Keratinocyte (primary cell): ENCODE data around the gene SLAIN1. TPM values are rescaled to one million over a fixed set of nuclear protein-coding genes. Genes with fewer than 3 reads are reported as not detected.
A peak's percentile ranks its signal among the peaks of the same experiment; 100 is the strongest.

Experiments used
- DNase-seq: peaks from one replicate; pipeline ENCODE4 v3.0.0-alpha.2; 2011; ENCODE audit warnings: low read depth, missing footprints, low spot score
- FAIRE-seq: peaks from 2 replicates; lab custom pipeline; 2011; peaks lifted over from hg19 to GRCh38; lab: Jason Lieb, UNC
- H2AFZ ChIP-seq: 2 replicates; pipeline ENCODE4 v1.6.0; 2012; ENCODE audit warnings: low read length, control low read depth, inconsistent platforms; ENCODE audit not compliant: control insufficient read depth
- H3K27ac ChIP-seq: 2 replicates; pipeline ENCODE4 v1.5.1; 2011; ENCODE audit warnings: low read length; ENCODE audit not compliant: control insufficient read depth, insufficient read depth
- H3K27me3 ChIP-seq: 3 replicates; pipeline ENCODE4 v1.6.0; 2011; ENCODE audit warnings: low read length; ENCODE audit not compliant: control insufficient read depth, insufficient read depth; ENCODE audit errors: extremely low read depth
- H3K36me3 ChIP-seq, 2 experiments: 2 replicates in 1 of 2; 3 replicates in 1 of 2; pipeline ENCODE4 v1.5.1; 2011; ENCODE audit warnings: low read length in 2 of 2, mild to moderate bottlenecking in 1 of 2; ENCODE audit not compliant: control insufficient read depth in 2 of 2, insufficient read depth in 2 of 2; ENCODE audit errors: extremely low read depth in 1 of 2
- H3K4me1 ChIP-seq: 3 replicates; pipeline ENCODE4 v1.5.1; 2011; ENCODE audit warnings: low read length; ENCODE audit not compliant: control insufficient read depth, insufficient read depth; ENCODE audit errors: extremely low read depth
- H3K4me2 ChIP-seq: 3 replicates; pipeline ENCODE4 v1.6.0; 2011; ENCODE audit warnings: low read depth, low read length; ENCODE audit not compliant: control insufficient read depth, insufficient read depth; ENCODE audit errors: extremely low read depth
- H3K4me3 ChIP-seq, 3 experiments: fragments of 200-600 bp in 1 of 3; sonication (generic) in 1 of 3; 2 replicates in 2 of 3; 3 replicates in 1 of 3; pipeline ENCODE4 v1.5.1; 2011 to 2016; ENCODE audit warnings: low read length in 3 of 3, mild to moderate bottlenecking in 3 of 3, control low read depth in 2 of 3, inconsistent platforms in 1 of 3, low read depth in 1 of 3, mixed read lengths in 1 of 3, mixed run types in 1 of 3, moderate library complexity in 1 of 3; ENCODE audit not compliant: control insufficient read depth in 2 of 3, insufficient read depth in 2 of 3; ENCODE audit errors: extremely low read depth in 1 of 3
- H3K79me2 ChIP-seq: 2 replicates; pipeline ENCODE4 v1.6.0; 2012; ENCODE audit warnings: low read length; ENCODE audit not compliant: control insufficient read depth, insufficient read depth
- H3K9ac ChIP-seq: 3 replicates; pipeline ENCODE4 v1.6.0; 2011; ENCODE audit warnings: low read length; ENCODE audit not compliant: control insufficient read depth, insufficient read depth; ENCODE audit errors: extremely low read depth
- H3K9me1 ChIP-seq: 3 replicates; pipeline ENCODE4 v1.6.0; 2011; ENCODE audit warnings: low read length; ENCODE audit not compliant: control insufficient read depth, insufficient read depth; ENCODE audit errors: extremely low read depth
- H3K9me3 ChIP-seq: 2 replicates; pipeline ENCODE4 v1.5.1; 2012; ENCODE audit warnings: low read depth, low read length; ENCODE audit not compliant: control insufficient read depth
- H4K20me1 ChIP-seq: 3 replicates; pipeline ENCODE4 v1.6.0; 2011; ENCODE audit warnings: low read length; ENCODE audit not compliant: control insufficient read depth, insufficient read depth; ENCODE audit errors: extremely low read depth
- CTCF ChIP-seq, 3 experiments: IDR thresholded peaks in 1 of 3; conservative IDR thresholded peaks in 1 of 3; optimal IDR thresholded peaks in 1 of 3; 2 replicates in 2 of 3; 3 replicates in 1 of 3; pipeline versions ENCODE3 to v1.5.1; 2011; ENCODE audit warnings: low read length in 3 of 3, mild to moderate bottlenecking in 3 of 3, moderate library complexity in 2 of 3, control low read depth in 1 of 3, inconsistent platforms in 1 of 3; ENCODE audit not compliant: insufficient read depth in 2 of 3; ENCODE audit errors: extremely low read depth in 1 of 3
- EZH2 ChIP-seq: IDR thresholded peaks from one replicate; pipeline ENCODE4 v1.6.1; 2012; ENCODE audit warnings: inconsistent platforms, mild to moderate bottlenecking, low read length, moderate library complexity
- dilution Hi-C: fragments of 300-500 bp; cut with MboI; formaldehyde crosslinking; loops from one replicate; pipeline ENCODE4 v1.7.0; 2020; ENCODE audit warnings: low sequenced_read_pairs; ENCODE audit not compliant: extremely low pct_ligation_motif_present
- polyA plus RNA-seq, 5 experiments: library from polyadenylated mRNA; depleted of rRNA in 3 of 5; stranded (reverse) in 3 of 5; stranded (forward) in 1 of 5; unstranded in 1 of 5; fragments of >200 nt; gene quantifications; 1 replicate in 1 of 5; 2 replicates in 3 of 5; 3 replicates in 1 of 5; pipeline versions ENCODE4 v1.2.1 to v1.2.3, GENCODE V29; 2011 to 2012; ENCODE audit warnings: missing spikeins in 2 of 5, low read depth in 1 of 5, low replicate concordance in 1 of 5

Gene SLAIN1
- polyA plus RNA-seq, 1 donor (not counting 4 experiments of a cell fraction or from before 2014, with no cell fraction given), result not detected

- H3K36me3 ChIP-seq, result no peaks in the 10 kb centered on the region
- no peaks in the 10 kb centered on the region for H3K79me2 ChIP-seq
- H3K4me3 ChIP-seq, result no peak overlapping the region
- H3K4me2 ChIP-seq, result no peak overlapping the region
- H3K9me1 ChIP-seq, result no peaks in the 10 kb centered on the region
- TF ChIP-seq EZH2, result no peak
- peak in 2 of 3 experiments; percentile 24 to 64 for TF ChIP-seq CTCF (optimal IDR thresholded peaks at IDR 0.05 in 1 of 3, IDR thresholded peaks at IDR 0.05 in 1 of 3, conservative IDR thresholded peaks at IDR 0.05 in 1 of 3; ENCODE audit: extremely low read depth in 1 of 3, insufficient read depth in 2 of 3, low read length in 3 of 3)
- H3K9ac ChIP-seq, result no peak overlapping the region
- no peak overlapping the region for H2AFZ ChIP-seq
- no peaks in the 10 kb centered on the region for H3K4me1 ChIP-seq
- peak; percentile 53 for FAIRE-seq
- peak; percentile 1 for DNase-seq
- H3K27ac ChIP-seq, result no peak overlapping the region
- no peaks in the 10 kb centered on the region for H3K9me3 ChIP-seq
- no peaks in the 10 kb centered on the region for H3K27me3 ChIP-seq
- no peaks in the 10 kb centered on the region for H4K20me1 ChIP-seq
- dilution Hi-C loops, result no loop called here
These were observed 54.3 kb downstream of the SLAIN1 start for GRCh38 chr13:77751513-77752456.

GRCh38 chr13:77752512-77753069 lies 55.1 kb downstream of the SLAIN1 start:
- no peaks in the 10 kb centered on the region for H4K20me1 ChIP-seq

More at GRCh38 chr13:77752512-77753069, 55.1 kb downstream of the SLAIN1 start:
- Histone ChIP-seq H3K9me3 (no peaks in the 10 kb centered on the region), H3K36me3 (no peaks in the 10 kb centered on the region), H2AFZ (no peak overlapping the region), H3K27me3 (no peaks in the 10 kb centered on the region), H3K9me1 (no peaks in the 10 kb centered on the region), H3K4me1 (no peaks in the 10 kb centered on the region), H3K9ac (no peak overlapping the region), H3K79me2 (no peaks in the 10 kb centered on the region), H3K4me2 (no peak overlapping the region), H3K27ac (no peak overlapping the region), H3K4me3 (no peak overlapping the region)
- DNase-seq (no peak), FAIRE-seq (no peak)
- dilution Hi-C loops, result no loop called here
- TF ChIP-seq EZH2 (no peak), CTCF (optimal IDR thresholded peaks at IDR 0.05 in 1 of 3, IDR thresholded peaks at IDR 0.05 in 1 of 3, conservative IDR thresholded peaks at IDR 0.05 in 1 of 3; ENCODE audit: extremely low read depth in 1 of 3, insufficient read depth in 2 of 3, low read length in 3 of 3) (no peak)
